Osteocyte (in vitro differentiated cells): ENCODE results near the gene GPC6. TPM values are rescaled to one million over a fixed set of nuclear protein-coding genes. Genes with fewer than 3 reads are reported as not detected.

Experiments
- DNase-seq: peaks from one replicate; pipeline ENCODE4 v3.0.0; 2021; ENCODE audit warnings: mixed read lengths; ENCODE audit not compliant: unreplicated experiment; ENCODE audit errors: extremely low spot score
- H3K27ac Mint-ChIP-seq: one replicate; pipeline ENCODE4 v1.8.0; 2021; ENCODE audit warnings: mild to moderate bottlenecking, mixed read lengths; ENCODE audit not compliant: unreplicated experiment
- H3K27me3 Mint-ChIP-seq: one replicate; pipeline ENCODE4 v1.8.0; 2021; ENCODE audit warnings: mixed read lengths; ENCODE audit not compliant: unreplicated experiment
- H3K36me3 Mint-ChIP-seq: one replicate; pipeline ENCODE4 v1.8.0; 2021; ENCODE audit warnings: mixed read lengths; ENCODE audit not compliant: unreplicated experiment
- H3K4me1 Mint-ChIP-seq: one replicate; pipeline ENCODE4 v1.8.0; 2021; ENCODE audit warnings: mixed read lengths; ENCODE audit not compliant: unreplicated experiment
- H3K4me3 Mint-ChIP-seq: one replicate; pipeline ENCODE4 v1.8.0; 2021; ENCODE audit warnings: mild to moderate bottlenecking, moderate library complexity, mixed read lengths; ENCODE audit not compliant: unreplicated experiment
- H3K9me3 Mint-ChIP-seq: one replicate; pipeline ENCODE4 v1.8.0; 2021; ENCODE audit warnings: mixed read lengths; ENCODE audit not compliant: unreplicated experiment
- CTCF ChIP-seq: fragments of 200-600 bp; sonication (generic); IDR thresholded peaks from 2 replicates; pipeline ENCODE4 v1.5.0; 2021; ENCODE audit warnings: antibody characterized with exemption, mild to moderate bottlenecking, moderate library complexity
- total RNA-seq: library from RNA; stranded (reverse); gene quantifications from 2 replicates; pipeline ENCODE4 v1.2.1, GENCODE V29; 2021

GPC6 gene
- total RNA-seq, 1 donor from 2014 or later = 125 TPM

GRCh38 chr13:93653776-93654175, 427.2 kb downstream of the GPC6 start:
- Mint-ChIP-seq H3K4me1 (peaks cover 1% of the 10 kb centered on the region), H3K27me3 (no peaks in the 10 kb centered on the region), H3K9me3 (peaks cover 5% of the 10 kb centered on the region), H3K27ac (no peak overlapping the region), H3K36me3 (peaks cover 3% of the 10 kb centered on the region), H3K4me3 (no peak overlapping the region)
- DNase-seq = no peak
- TF ChIP-seq CTCF = no peak

- H3K36me3 Mint-ChIP-seq = peaks cover 12% of the 10 kb centered on the region
- peaks cover 14% of the 10 kb centered on the region for H3K9me3 Mint-ChIP-seq
- H3K4me3 Mint-ChIP-seq = no peak overlapping the region
- no peak overlapping the region for H3K27ac Mint-ChIP-seq
- H3K4me1 Mint-ChIP-seq = peaks cover 1% of the 10 kb centered on the region
- no peaks in the 10 kb centered on the region for H3K27me3 Mint-ChIP-seq
- no peak for TF ChIP-seq CTCF
- no peak for DNase-seq
These were observed 428.5 kb downstream of the GPC6 start for GRCh38 chr13:93655154-93655553.

GRCh38 chr13:93660391-93661063, 433.9 kb downstream of the GPC6 start:
- H3K4me3 Mint-ChIP-seq = no peak overlapping the region
- no peak for DNase-seq
- peaks cover 12% of the 10 kb centered on the region for H3K36me3 Mint-ChIP-seq
- no peak overlapping the region for H3K27ac Mint-ChIP-seq
- no peaks in the 10 kb centered on the region for H3K4me1 Mint-ChIP-seq
- TF ChIP-seq CTCF = no peak
- peaks cover 14% of the 10 kb centered on the region for H3K9me3 Mint-ChIP-seq
- H3K27me3 Mint-ChIP-seq = no peaks in the 10 kb centered on the region

GRCh38 chr13:93670866-93671265, 444.3 kb downstream of the GPC6 start:
- Mint-ChIP-seq H3K4me3 (no peak overlapping the region), H3K9me3 (peaks cover 3% of the 10 kb centered on the region), H3K27me3 (no peaks in the 10 kb centered on the region), H3K36me3 (no peaks in the 10 kb centered on the region), H3K27ac (no peak overlapping the region), H3K4me1 (peaks cover 19% of the 10 kb centered on the region)
- TF ChIP-seq CTCF = no peak
- no peak for DNase-seq

GRCh38 chr13:93672996-93673395, 446.4 kb downstream of the GPC6 start:
- no peak for TF ChIP-seq CTCF
- no peak for DNase-seq
- Mint-ChIP-seq H3K9me3 (peaks cover 3% of the 10 kb centered on the region), H3K27ac (no peak overlapping the region), H3K36me3 (no peaks in the 10 kb centered on the region), H3K4me3 (no peak overlapping the region), H3K4me1 (peaks cover 15% of the 10 kb centered on the region), H3K27me3 (no peaks in the 10 kb centered on the region)
